Mucosa of descending colon (tissue), 3 donors: ENCODE measurements around the gene MAGI2. TPM values are rescaled to one million over a fixed set of nuclear protein-coding genes. Genes with fewer than 3 reads are reported as not detected.

Source experiments
- ATAC-seq: fragments of 200-7000 bp; cut with Tn5 transposase; one replicate; pipeline ENCODE4 v1.9.1; 2020; ENCODE audit warnings: mild to moderate bottlenecking, moderate library complexity
- DNase-seq, 3 donors: peaks; one replicate each; pipeline ENCODE4 v3.0.0-alpha.2; 2020
- H3K36me3 ChIP-seq: fragments of 200-600 bp; one replicate; pipeline ENCODE4 v1.8.0; 2021; ENCODE audit warnings: low read depth, mild to moderate bottlenecking
- H3K4me1 ChIP-seq: fragments of 200-600 bp; one replicate; pipeline ENCODE4 v1.8.0; 2021; ENCODE audit warnings: low read depth, mild to moderate bottlenecking
- H3K4me3 ChIP-seq: fragments of 200-600 bp; one replicate; pipeline ENCODE4 v1.8.0; 2021; ENCODE audit warnings: mild to moderate bottlenecking
- H3K9me3 ChIP-seq: fragments of 200-600 bp; one replicate; pipeline ENCODE4 v1.8.0; 2021; ENCODE audit warnings: mild to moderate bottlenecking
- CTCF ChIP-seq: fragments of 200-600 bp; IDR thresholded peaks from one replicate; pipeline ENCODE4 v1.8.0; 2022; ENCODE audit warnings: antibody characterized with exemption, mild to moderate bottlenecking
- intact Hi-C, 2 donors: fragments of 100-400 bp; cut with DNase I in 1 of 2; cut with micrococcal nuclease in 1 of 2; formaldehyde crosslinking; loops; one replicate each; pipeline versions ENCODE4 v1.11.0 to v1.11.1; 2022; cut with DNase I, micrococcal nuclease
- total RNA-seq, 3 donors: library from RNA; stranded (reverse); fragmentation: NEBNext Ultra II Directional in 2 of 3; extraction: Animal tissue kit (Norgen Biotek cat#: 25700) in 2 of 3; gene quantifications; one replicate each; pipeline versions ENCODE4 v1.2.1 to v1.2.4, GENCODE V29; 2021 to 2023
- donor health status: DM: no; HTN: no; CAD: no; lungs with moderate emphysema.
- donor health status: DM: no; HTN: no; CAD: no.
- donor health status: DM: no; HTN: yes; CAD: no.

MAGI2 gene
- total RNA-seq, 3 donors from 2014 or later: 1.9 to 14.5 (median 2.7) TPM

- no peak for TF ChIP-seq CTCF
- no peak for ATAC-seq
Observed at GRCh38 chr7:78083476-78084120, 1369.9 kb downstream of the MAGI2 start.

GRCh38 chr7:78082556-78082955, 1370.9 kb downstream of the MAGI2 start:
- TF ChIP-seq CTCF: no peak
- Histone ChIP-seq H3K9me3 (no peaks in the 10 kb centered on the region), H3K4me1 (no peaks in the 10 kb centered on the region), H3K4me3 (no peak overlapping the region), H3K36me3 (no peaks in the 10 kb centered on the region)
- ATAC-seq (no peak), DNase-seq (no peak)
- intact Hi-C loops: no loop called here

More at GRCh38 chr7:78083476-78084120, 1369.9 kb downstream of the MAGI2 start:
- Histone ChIP-seq H3K4me3 (no peak overlapping the region), H3K36me3 (no peaks in the 10 kb centered on the region), H3K4me1 (no peaks in the 10 kb centered on the region), H3K9me3 (no peaks in the 10 kb centered on the region)
- no peak for DNase-seq
- intact Hi-C loops: no loop called here

- no peak for DNase-seq
- intact Hi-C loops: no loop called here
- no peak for ATAC-seq
- TF ChIP-seq CTCF: no peak
- H3K9me3 ChIP-seq: no peaks in the 10 kb centered on the region
- no peaks in the 10 kb centered on the region for H3K36me3 ChIP-seq
- H3K4me1 ChIP-seq: no peaks in the 10 kb centered on the region
- no peak overlapping the region for H3K4me3 ChIP-seq
Observed at GRCh38 chr7:78081888-78082287, 1371.6 kb downstream of the MAGI2 start.

GRCh38 chr7:78081344-78081743, 1372.1 kb downstream of the MAGI2 start:
- no peak for TF ChIP-seq CTCF
- no peaks in the 10 kb centered on the region for H3K9me3 ChIP-seq
- ATAC-seq: no peak
- DNase-seq: no peak
- intact Hi-C loops: no loop called here
- no peaks in the 10 kb centered on the region for H3K36me3 ChIP-seq
- H3K4me3 ChIP-seq: no peak overlapping the region
- H3K4me1 ChIP-seq: no peaks in the 10 kb centered on the region

- no peaks in the 10 kb centered on the region for H3K36me3 ChIP-seq
- H3K4me1 ChIP-seq: no peaks in the 10 kb centered on the region
- no peak overlapping the region for H3K4me3 ChIP-seq
- no peaks in the 10 kb centered on the region for H3K9me3 ChIP-seq
- no peak for DNase-seq
- ATAC-seq: no peak
- TF ChIP-seq CTCF: no peak
- intact Hi-C loops: no loop called here
Observed at GRCh38 chr7:78080811-78081210, 1372.7 kb downstream of the MAGI2 start.

- Histone ChIP-seq H3K4me1 (no peaks in the 10 kb centered on the region), H3K36me3 (no peaks in the 10 kb centered on the region), H3K4me3 (no peak overlapping the region), H3K9me3 (no peaks in the 10 kb centered on the region)
- intact Hi-C loops: no loop called here
- ATAC-seq: no peak
- TF ChIP-seq CTCF: no peak
- no peak for DNase-seq
Observed at GRCh38 chr7:78080241-78080640, 1373.2 kb downstream of the MAGI2 start.
